Measurements from ENCODE around the gene MAPKAPK2.

DNA sequence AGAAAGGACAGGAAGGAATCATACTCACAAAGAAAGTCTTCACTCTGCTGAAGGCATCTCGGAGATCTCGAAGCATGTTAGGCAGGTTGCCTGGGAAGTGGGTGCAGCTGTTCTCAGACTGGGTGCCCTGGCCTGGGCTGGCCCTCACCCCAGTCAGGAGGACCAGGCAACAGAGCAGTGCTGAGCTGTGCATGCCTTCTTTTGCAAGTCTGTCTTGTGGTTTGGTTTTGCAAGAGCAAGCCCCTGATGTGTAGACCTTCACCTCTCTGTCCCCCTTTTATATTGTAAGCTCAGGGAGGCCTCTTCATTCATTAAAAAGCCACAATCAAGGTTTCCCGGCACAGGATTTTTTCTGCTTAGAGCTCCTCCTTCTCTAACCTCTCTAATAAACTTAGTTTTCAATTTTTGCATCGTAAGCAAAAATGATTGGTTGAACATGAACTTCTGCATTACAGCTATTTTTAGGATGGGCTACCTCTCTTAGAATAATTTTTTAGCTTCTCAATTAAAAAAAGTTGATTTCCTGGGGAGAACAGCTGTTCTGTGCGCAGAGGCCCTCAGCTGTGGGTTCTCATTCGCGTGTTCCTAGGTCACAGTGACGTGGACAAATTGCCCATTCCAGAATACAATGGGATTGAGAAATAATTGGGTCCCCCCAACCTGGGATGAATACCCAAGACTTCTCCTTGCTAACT lies 87.7 kb downstream of the MAPKAPK2 start, which contains the start of gene IL10:
- no peak for TF ChIP-seq BHLHE40 (IDR thresholded peaks at IDR 0.05; ENCODE audit: borderline replicate concordance)
- TF ChIP-seq FOXM1 (IDR thresholded peaks at IDR 0.05; ENCODE audit: borderline replicate concordance): no peak
- no peak for TF ChIP-seq SP1 (IDR thresholded peaks at IDR 0.05)
- TF ChIP-seq NFRKB (IDR thresholded peaks at IDR 0.05): no peak
- TF ChIP-seq SUZ12 (IDR thresholded peaks at IDR 0.05): no peak
- TF ChIP-seq LEF1 (IDR thresholded peaks at IDR 0.05; ENCODE audit: borderline replicate concordance): no peak
